CD4-positive, alpha-beta memory T cell (primary cell): ENCODE results near the gene VSTM4. TPM values are rescaled to one million over a fixed set of nuclear protein-coding genes. Genes with fewer than 3 reads are reported as not detected.

Source experiments
- CTCF ChIA-PET: fragments of 350-600 bp; sonication (Branson Sonifier 250); formaldehyde crosslinking; loops from one replicate; lab custom pipeline; 2021; ENCODE audit warnings: inconsistent platforms; ENCODE audit not compliant: partially characterized antibody; lab: Charles Lee
- POLR2A ChIA-PET: fragments of 350-600 bp; sonication (Branson Sonifier 250); formaldehyde crosslinking; loops from one replicate; lab custom pipeline; 2021; ENCODE audit not compliant: partially characterized antibody; lab: Charles Lee
- DNase-seq, 5 donors: peaks; one replicate each; pipeline versions ENCODE4 v3.0.0 to v3.0.0-alpha.2; 2020 to 2022; ENCODE audit warnings: mixed read lengths in 1 of 5
- H3K27ac ChIP-seq: one replicate; pipeline ENCODE4 v1.7.0; 2013; ENCODE audit warnings: low read depth, low read length
- H3K27me3 ChIP-seq: 2 replicates; pipeline ENCODE4 v1.7.0; 2013; ENCODE audit warnings: mild to moderate bottlenecking, low read length, moderate library complexity; ENCODE audit not compliant: insufficient read depth
- H3K36me3 ChIP-seq: 2 replicates; pipeline ENCODE4 v1.7.0; 2013; ENCODE audit warnings: mild to moderate bottlenecking, low read length, moderate library complexity; ENCODE audit not compliant: insufficient read depth
- H3K4me1 ChIP-seq: 2 replicates; pipeline ENCODE4 v1.7.0; 2013; ENCODE audit warnings: mild to moderate bottlenecking, low read length, moderate library complexity; ENCODE audit not compliant: insufficient read depth
- H3K4me3 ChIP-seq, 2 donors: one replicate each; pipeline ENCODE4 v1.7.0; 2013; ENCODE audit warnings: low read length in 2 of 2, mild to moderate bottlenecking in 1 of 2
- H3K9me3 ChIP-seq, 2 donors: one replicate each; pipeline ENCODE4 v1.7.0; 2013; ENCODE audit warnings: low read length in 2 of 2, control low read depth in 1 of 2; ENCODE audit not compliant: control insufficient read depth in 1 of 2
- H3K27ac Mint-ChIP-seq, 7 donors: one replicate each; pipeline ENCODE4 v1.8.0; 2020 to 2021; ENCODE audit warnings: mixed read lengths in 7 of 7, mild to moderate bottlenecking in 6 of 7, inconsistent platforms in 3 of 7, moderate library complexity in 3 of 7
- H3K27me3 Mint-ChIP-seq, 2 donors: one replicate each; pipeline ENCODE4 v1.8.0; 2020 to 2021; ENCODE audit warnings: mixed read lengths in 2 of 2
- H3K36me3 Mint-ChIP-seq, 2 donors: one replicate each; pipeline ENCODE4 v1.8.0; 2020 to 2021; ENCODE audit warnings: mixed read lengths in 2 of 2, inconsistent platforms in 1 of 2, mild to moderate bottlenecking in 1 of 2
- H3K4me1 Mint-ChIP-seq, 4 donors: one replicate each; pipeline ENCODE4 v1.8.0; 2020 to 2021; ENCODE audit warnings: mixed read lengths in 4 of 4, mild to moderate bottlenecking in 1 of 4
- H3K4me3 Mint-ChIP-seq, 8 donors: one replicate each; pipeline ENCODE4 v1.8.0; 2020 to 2021; ENCODE audit warnings: mixed read lengths in 8 of 8, mild to moderate bottlenecking in 7 of 8, moderate library complexity in 6 of 8, inconsistent platforms in 3 of 8
- H3K9me3 Mint-ChIP-seq, 8 donors: one replicate each; pipeline ENCODE4 v1.8.0; 2020 to 2021; ENCODE audit warnings: mixed read lengths in 8 of 8, mild to moderate bottlenecking in 5 of 8, inconsistent platforms in 3 of 8, moderate library complexity in 1 of 8
- intact Hi-C: fragments of 100-400 bp; cut with micrococcal nuclease; formaldehyde crosslinking; loops from one replicate; pipeline ENCODE4 v1.15.1; 2023
- polyA plus RNA-seq, 2 donors: library from polyadenylated mRNA; unstranded; fragments of 300-500 nt; fragmentation: Illumina TruSeq; gene quantifications; one replicate each; pipeline ENCODE4 v1.2.3, GENCODE V29; 2021
- total RNA-seq, 2 experiments: library from RNA; stranded (reverse); gene quantifications; one replicate each; pipeline ENCODE4 v1.2.3, GENCODE V29; 2021

The VSTM4 gene
- total and polyA plus RNA-seq, 4 experiments from 2014 or later, result not detected

- Histone ChIP-seq H3K27me3 (no peaks in the 10 kb centered on the region), H3K9me3 (no peaks in the 10 kb centered on the region), H3K36me3 (no peaks in the 10 kb centered on the region), H3K27ac (no peak overlapping the region), H3K4me3 (no peak overlapping the region), H3K4me1 (no peaks in the 10 kb centered on the region)
- Mint-ChIP-seq H3K4me1 (peaks cover 0 to 1% (median 0%) of the 10 kb centered on the region in 4 donors), H3K4me3 (no peak overlapping the region), H3K27ac (no peak overlapping the region), H3K36me3 (no peaks in the 10 kb centered on the region), H3K27me3 (no peaks in the 10 kb centered on the region), H3K9me3 (peaks cover 0 to 1% (median 0%) of the 10 kb centered on the region in 8 donors)
- ChIA-PET POLR2A (no interaction called here), CTCF (no interaction called here)
- no peak for DNase-seq
- intact Hi-C loops, result no loop called here
Observed at GRCh38 chr10:49033939-49034338, 81.4 kb downstream of the VSTM4 start.

DNA sequence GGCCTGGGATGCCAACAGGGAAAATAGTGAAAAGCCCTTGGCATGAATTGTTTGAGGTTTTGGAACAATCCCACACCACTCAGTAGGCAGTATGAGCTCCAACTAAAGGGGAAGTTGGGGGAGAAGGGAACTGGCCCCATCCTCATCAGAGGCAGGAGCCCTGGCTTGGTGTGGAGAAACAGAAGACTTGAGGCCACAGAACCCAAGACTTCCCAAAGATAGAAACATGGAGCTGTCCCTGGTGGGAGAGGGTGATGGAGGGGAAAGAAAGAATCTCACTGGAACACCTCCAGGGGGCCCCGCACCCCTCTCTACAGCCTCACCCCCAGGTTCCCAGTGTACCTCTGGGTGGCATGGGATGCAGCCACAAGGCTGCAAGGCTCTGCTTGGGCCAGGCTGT lies 85.7 kb downstream of the VSTM4 start:
- H3K4me3 Mint-ChIP-seq, result no peak overlapping the region
- H3K4me1 Mint-ChIP-seq, result no peaks in the 10 kb centered on the region
- no peak for DNase-seq
- Histone ChIP-seq H3K27me3 (no peaks in the 10 kb centered on the region), H3K36me3 (no peaks in the 10 kb centered on the region), H3K27ac (no peak overlapping the region), H3K4me1 (no peaks in the 10 kb centered on the region), H3K4me3 (no peak overlapping the region), H3K9me3 (no peaks in the 10 kb centered on the region)
- H3K36me3 Mint-ChIP-seq, result no peaks in the 10 kb centered on the region
- no peak overlapping the region for H3K27ac Mint-ChIP-seq
- peaks cover 0 to 5% of the 10 kb centered on the region in 2 donors for H3K27me3 Mint-ChIP-seq
- peaks cover 0 to 2% (median 0%) of the 10 kb centered on the region in 8 donors for H3K9me3 Mint-ChIP-seq
- intact Hi-C loops, result no loop called here
- ChIA-PET POLR2A (no interaction called here), CTCF (no interaction called here)

DNA sequence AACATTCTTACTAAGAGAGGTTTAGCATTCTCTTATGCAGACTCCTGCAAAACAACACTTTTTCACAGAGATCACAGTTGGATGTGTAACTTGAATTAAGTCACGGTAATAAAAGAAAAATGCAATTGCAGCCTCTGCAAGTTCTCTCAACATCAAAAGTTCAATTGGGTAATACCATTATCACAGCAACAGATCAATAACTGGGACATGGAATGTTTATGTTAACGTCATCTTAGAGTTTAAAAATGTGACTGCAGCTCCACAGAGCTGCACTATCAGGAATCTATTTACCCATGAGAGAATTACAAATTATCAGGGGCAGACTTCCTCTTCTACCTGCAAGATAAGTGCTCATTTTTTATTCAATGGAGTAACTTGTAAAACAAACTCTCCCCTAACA lies 86.7 kb downstream of the VSTM4 start:
- H3K9me3 ChIP-seq, result no peaks in the 10 kb centered on the region
- H3K4me1 Mint-ChIP-seq, result no peaks in the 10 kb centered on the region
- no peak overlapping the region for H3K4me3 ChIP-seq
- ChIA-PET CTCF (no interaction called here), POLR2A (no interaction called here)
- no peaks in the 10 kb centered on the region for H3K27me3 ChIP-seq
- H3K36me3 ChIP-seq, result no peaks in the 10 kb centered on the region
- H3K27ac Mint-ChIP-seq, result no peak overlapping the region
- no peaks in the 10 kb centered on the region for H3K4me1 ChIP-seq
- H3K36me3 Mint-ChIP-seq, result no peaks in the 10 kb centered on the region
- H3K4me3 Mint-ChIP-seq, result no peak overlapping the region
- intact Hi-C loops, result no loop called here
- H3K9me3 Mint-ChIP-seq, result peaks cover 0 to 2% (median 0%) of the 10 kb centered on the region in 8 donors
- peaks cover 0 to 5% of the 10 kb centered on the region in 2 donors for H3K27me3 Mint-ChIP-seq
- no peak for DNase-seq
- no peak overlapping the region for H3K27ac ChIP-seq

- H3K4me3 ChIP-seq, result no peak overlapping the region
- no peaks in the 10 kb centered on the region for H3K27me3 ChIP-seq
- H3K36me3 Mint-ChIP-seq, result no peaks in the 10 kb centered on the region
- ChIA-PET POLR2A (no interaction called here), CTCF (no interaction called here)
- no peak overlapping the region for H3K27ac ChIP-seq
- no peak overlapping the region for H3K27ac Mint-ChIP-seq
- peaks cover 0 to 6% of the 10 kb centered on the region in 2 donors for H3K27me3 Mint-ChIP-seq
- intact Hi-C loops, result no loop called here
- H3K4me1 ChIP-seq, result no peaks in the 10 kb centered on the region
- H3K4me3 Mint-ChIP-seq, result no peak overlapping the region
- no peak for DNase-seq
- peaks cover 0 to 2% (median 0%) of the 10 kb centered on the region in 8 donors for H3K9me3 Mint-ChIP-seq
- no peaks in the 10 kb centered on the region for H3K36me3 ChIP-seq
- H3K9me3 ChIP-seq, result no peaks in the 10 kb centered on the region
- no peaks in the 10 kb centered on the region for H3K4me1 Mint-ChIP-seq
Observed at GRCh38 chr10:49025347-49025983, 89.9 kb downstream of the VSTM4 start.

- Mint-ChIP-seq H3K27ac (no peak overlapping the region), H3K27me3 (peaks cover 0 to 9% of the 10 kb centered on the region in 2 donors), H3K4me3 (no peak overlapping the region), H3K9me3 (peaks cover 0 to 5% (median under 1%) of the 10 kb centered on the region in 8 donors), H3K4me1 (no peaks in the 10 kb centered on the region), H3K36me3 (no peaks in the 10 kb centered on the region)
- Histone ChIP-seq H3K9me3 (no peaks in the 10 kb centered on the region), H3K4me1 (no peaks in the 10 kb centered on the region), H3K36me3 (no peaks in the 10 kb centered on the region), H3K27ac (no peak overlapping the region), H3K4me3 (no peak overlapping the region), H3K27me3 (no peaks in the 10 kb centered on the region)
- CTCF ChIA-PET, result no interaction called here
- POLR2A ChIA-PET, result no interaction called here
- DNase-seq, result no peak
- intact Hi-C loops, result no loop called here
Observed at GRCh38 chr10:49024484-49024883, 90.8 kb downstream of the VSTM4 start.

- no peak overlapping the region for H3K4me3 Mint-ChIP-seq
- Histone ChIP-seq H3K4me1 (no peaks in the 10 kb centered on the region), H3K36me3 (no peaks in the 10 kb centered on the region), H3K9me3 (no peaks in the 10 kb centered on the region), H3K27me3 (no peaks in the 10 kb centered on the region), H3K4me3 (no peak overlapping the region), H3K27ac (no peak overlapping the region)
- no peaks in the 10 kb centered on the region for H3K36me3 Mint-ChIP-seq
- no peaks in the 10 kb centered on the region for H3K4me1 Mint-ChIP-seq
- POLR2A ChIA-PET, result no interaction called here
- no peak overlapping the region for H3K27ac Mint-ChIP-seq
- H3K9me3 Mint-ChIP-seq, result peaks cover 0 to 5% (median 3%) of the 10 kb centered on the region in 8 donors
- peaks cover 0 to 9% of the 10 kb centered on the region in 2 donors for H3K27me3 Mint-ChIP-seq
- CTCF ChIA-PET, result no interaction called here
- intact Hi-C loops, result no loop called here
- DNase-seq, result no peak
Observed at GRCh38 chr10:49023752-49024151, 91.6 kb downstream of the VSTM4 start.

DNA sequence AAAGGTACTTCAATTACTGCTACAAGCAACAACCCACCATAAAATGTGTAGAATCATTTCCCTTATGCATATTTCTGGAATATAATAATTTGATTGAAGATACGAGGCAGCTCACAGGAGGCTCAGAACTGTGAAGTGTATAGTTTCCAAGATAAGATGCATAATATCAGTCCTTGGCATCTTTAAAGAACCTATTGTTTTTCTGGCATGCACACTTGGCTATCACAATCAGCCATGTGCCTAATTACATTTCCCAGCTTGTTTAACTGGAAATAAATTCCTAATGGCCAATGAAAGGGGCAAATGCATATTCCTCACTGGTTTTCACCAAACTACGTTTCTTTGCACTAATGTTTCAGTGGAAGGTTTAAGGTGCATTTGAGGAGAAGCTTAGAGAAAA lies 92.3 kb downstream of the VSTM4 start:
- H3K36me3 Mint-ChIP-seq, result no peaks in the 10 kb centered on the region
- Histone ChIP-seq H3K27ac (no peak overlapping the region), H3K27me3 (no peaks in the 10 kb centered on the region), H3K4me3 (no peak overlapping the region), H3K4me1 (no peaks in the 10 kb centered on the region), H3K9me3 (no peaks in the 10 kb centered on the region), H3K36me3 (no peaks in the 10 kb centered on the region)
- POLR2A ChIA-PET, result no interaction called here
- no peaks in the 10 kb centered on the region for H3K4me1 Mint-ChIP-seq
- H3K27ac Mint-ChIP-seq, result no peak overlapping the region
- DNase-seq, result no peak
- intact Hi-C loops, result no loop called here
- no peak overlapping the region for H3K4me3 Mint-ChIP-seq
- H3K9me3 Mint-ChIP-seq, result peaks cover 0 to 5% (median 3%) of the 10 kb centered on the region in 8 donors
- CTCF ChIA-PET, result no interaction called here
- H3K27me3 Mint-ChIP-seq, result peaks cover 0 to 9% of the 10 kb centered on the region in 2 donors
